Naive thymus-derived CD4-positive, alpha-beta T cell (primary cell): Measurements from ENCODE around the gene OR2A25. TPM values are rescaled to one million over a fixed set of nuclear protein-coding genes. Genes with fewer than 3 reads are reported as not detected.

Experiments
- ATAC-seq: fragments of 150-1000 bp; cut with Tn5 transposase; 2 replicates; pipeline ENCODE4 v1.10.0; 2021; ENCODE audit warnings: mild to moderate bottlenecking, moderate library complexity
- CTCF ChIA-PET: fragments of 350-600 bp; sonication (Branson Sonifier 250); formaldehyde crosslinking; loops from one replicate; lab custom pipeline; 2021; ENCODE audit warnings: antibody characterized with exemption; lab: Charles Lee
- POLR2A ChIA-PET: fragments of 350-600 bp; sonication (Branson Sonifier 250); formaldehyde crosslinking; loops from one replicate; lab custom pipeline; 2021; ENCODE audit warnings: antibody characterized with exemption, inconsistent platforms; lab: Charles Lee
- DNase-seq, 9 donors: peaks; one replicate each; pipeline versions ENCODE4 v3.0.0 to v3.0.0-alpha.2; 2020 to 2022; ENCODE audit warnings: mixed read lengths in 1 of 9
- H3K27ac ChIP-seq: one replicate; pipeline ENCODE4 v1.7.0; 2013; ENCODE audit warnings: mild to moderate bottlenecking, low read depth, low read length, moderate library complexity
- H3K27me3 ChIP-seq, 2 donors: one replicate each; pipeline ENCODE4 v1.7.0; 2013; ENCODE audit warnings: low read length in 2 of 2, mild to moderate bottlenecking in 2 of 2, moderate library complexity in 2 of 2; ENCODE audit not compliant: control insufficient read depth in 2 of 2, insufficient read depth in 2 of 2
- H3K36me3 ChIP-seq, 3 experiments: 1 replicate in 2 of 3; 2 replicates in 1 of 3; pipeline ENCODE4 v1.7.0; 2013; ENCODE audit warnings: low read length in 3 of 3, mild to moderate bottlenecking in 3 of 3, moderate library complexity in 1 of 3; ENCODE audit not compliant: insufficient read depth in 3 of 3, control insufficient read depth in 2 of 3
- H3K4me1 ChIP-seq, 2 donors: one replicate each; pipeline ENCODE4 v1.7.0; 2013; ENCODE audit warnings: low read length in 2 of 2, mild to moderate bottlenecking in 2 of 2, moderate library complexity in 1 of 2; ENCODE audit not compliant: control insufficient read depth in 2 of 2, insufficient read depth in 2 of 2
- H3K4me3 ChIP-seq: 2 replicates; pipeline ENCODE4 v1.7.0; 2013; ENCODE audit warnings: mild to moderate bottlenecking, low read length
- H3K9me3 ChIP-seq, 3 experiments: 1 replicate in 2 of 3; 2 replicates in 1 of 3; pipeline ENCODE4 v1.7.0; 2013; ENCODE audit warnings: low read length in 3 of 3; ENCODE audit not compliant: control insufficient read depth in 2 of 3
- H3K27ac Mint-ChIP-seq, 9 donors: one replicate each; pipeline ENCODE4 v1.8.0; 2020 to 2022; ENCODE audit warnings: mixed read lengths in 9 of 9, mild to moderate bottlenecking in 8 of 9, moderate library complexity in 5 of 9, inconsistent platforms in 2 of 9
- H3K27me3 Mint-ChIP-seq, 5 donors: one replicate each; pipeline ENCODE4 v1.8.0; 2021 to 2022; ENCODE audit warnings: mixed read lengths in 5 of 5, mild to moderate bottlenecking in 1 of 5
- H3K36me3 Mint-ChIP-seq, 5 donors: one replicate each; pipeline ENCODE4 v1.8.0; 2020 to 2022; ENCODE audit warnings: mixed read lengths in 5 of 5, mild to moderate bottlenecking in 3 of 5, inconsistent platforms in 1 of 5
- H3K4me1 Mint-ChIP-seq, 7 donors: one replicate each; pipeline ENCODE4 v1.8.0; 2020 to 2022; ENCODE audit warnings: mixed read lengths in 7 of 7, mild to moderate bottlenecking in 3 of 7, inconsistent platforms in 1 of 7
- H3K4me3 Mint-ChIP-seq, 10 donors: one replicate each; pipeline ENCODE4 v1.8.0; 2020 to 2022; ENCODE audit warnings: mild to moderate bottlenecking in 10 of 10, mixed read lengths in 10 of 10, moderate library complexity in 6 of 10, inconsistent platforms in 2 of 10
- H3K9me3 Mint-ChIP-seq, 11 donors: one replicate each; pipeline ENCODE4 v1.8.0; 2020 to 2022; ENCODE audit warnings: mixed read lengths in 11 of 11, mild to moderate bottlenecking in 4 of 11, inconsistent platforms in 1 of 11, moderate library complexity in 1 of 11
- intact Hi-C, 2 donors: fragments of 100-400 bp; cut with micrococcal nuclease; formaldehyde crosslinking; loops; one replicate each; pipeline ENCODE4 v1.15.1; 2023
- polyA plus RNA-seq, 2 donors: library from polyadenylated mRNA; unstranded; fragments of 300-500 nt; fragmentation: Illumina TruSeq; gene quantifications; one replicate each; pipeline ENCODE4 v1.2.3, GENCODE V29; 2021
- total RNA-seq, 6 experiments: library from RNA in 5 of 6; stranded (reverse) in 5 of 6; gene quantifications; 1 replicate in 5 of 6; 2 replicates in 1 of 6; pipeline ENCODE4 v1.2.3 and lab custom pipeline; 2021 to 2026

The OR2A25 gene
- total and polyA plus RNA-seq, 7 experiments from 2014 or later: not detected

GRCh38 chr7:144110272-144110671 lies 40.7 kb downstream of the OR2A25 start:
- H3K4me1 Mint-ChIP-seq: no peaks in the 10 kb centered on the region
- DNase-seq (no peak), ATAC-seq (no peak)
- POLR2A ChIA-PET: no interaction called here
- Histone ChIP-seq H3K27me3 (no peaks in the 10 kb centered on the region), H3K27ac (no peak overlapping the region), H3K4me1 (no peaks in the 10 kb centered on the region), H3K9me3 (no peaks in the 10 kb centered on the region), H3K4me3 (no peak overlapping the region), H3K36me3 (no peaks in the 10 kb centered on the region)
- peaks cover 0 to 5% (median 0%) of the 10 kb centered on the region in 11 donors for H3K9me3 Mint-ChIP-seq
- no peak overlapping the region for H3K27ac Mint-ChIP-seq
- no peaks in the 10 kb centered on the region for H3K36me3 Mint-ChIP-seq
- H3K27me3 Mint-ChIP-seq: peaks cover 0 to 22% (median 0%) of the 10 kb centered on the region in 5 donors
- H3K4me3 Mint-ChIP-seq: no peak overlapping the region
- intact Hi-C loops: no loop called here
- CTCF ChIA-PET: no interaction called here

GRCh38 chr7:144113651-144114050 lies 44.0 kb downstream of the OR2A25 start:
- H3K9me3 Mint-ChIP-seq: peaks cover 0 to 2% (median 0%) of the 10 kb centered on the region in 11 donors
- no peaks in the 10 kb centered on the region for H3K9me3 ChIP-seq
- H3K4me1 Mint-ChIP-seq: no peaks in the 10 kb centered on the region
- CTCF ChIA-PET: no interaction called here
- H3K4me1 ChIP-seq: no peaks in the 10 kb centered on the region
- no peak for DNase-seq
- ATAC-seq: no peak
- H3K4me3 ChIP-seq: no peak overlapping the region
- POLR2A ChIA-PET: no interaction called here
- intact Hi-C loops: no loop called here
- no peak overlapping the region for H3K27ac ChIP-seq
- H3K36me3 Mint-ChIP-seq: no peaks in the 10 kb centered on the region
- peaks cover 0 to 22% (median 0%) of the 10 kb centered on the region in 5 donors for H3K27me3 Mint-ChIP-seq
- H3K27ac Mint-ChIP-seq: no peak overlapping the region
- no peaks in the 10 kb centered on the region for H3K36me3 ChIP-seq
- no peak overlapping the region for H3K4me3 Mint-ChIP-seq
- no peaks in the 10 kb centered on the region for H3K27me3 ChIP-seq

- Mint-ChIP-seq H3K27ac (no peak overlapping the region), H3K36me3 (no peaks in the 10 kb centered on the region), H3K27me3 (peaks cover 0 to 5% (median 0%) of the 10 kb centered on the region in 5 donors), H3K4me3 (no peak overlapping the region), H3K9me3 (peaks cover 0 to 4% (median 0%) of the 10 kb centered on the region in 11 donors), H3K4me1 (no peaks in the 10 kb centered on the region)
- Histone ChIP-seq H3K4me1 (no peaks in the 10 kb centered on the region), H3K27me3 (no peaks in the 10 kb centered on the region), H3K4me3 (no peak overlapping the region), H3K27ac (no peak overlapping the region), H3K36me3 (no peaks in the 10 kb centered on the region), H3K9me3 (no peaks in the 10 kb centered on the region)
- CTCF ChIA-PET: interaction anchor here (1.3 kb wide), 1 partner anchor 9 kb away, joined by 4 read pairs; the partner anchor contains the start of gene OR2A2
- POLR2A ChIA-PET: no interaction called here
- DNase-seq: no peak
- intact Hi-C loops: no loop called here
- ATAC-seq: no peak
Observed at GRCh38 chr7:144118341-144118740, 48.7 kb downstream of the OR2A25 start.

- ChIA-PET POLR2A (no interaction called here), CTCF (no interaction called here)
- DNase-seq (no peak), ATAC-seq (no peak)
- intact Hi-C loops: no loop called here
- Mint-ChIP-seq H3K4me1 (no peaks in the 10 kb centered on the region), H3K36me3 (no peaks in the 10 kb centered on the region), H3K27ac (peak within 1 kb of the TSS in 1 of 9 donors; percentile 16), H3K27me3 (peaks cover 0 to 2% (median 0%) of the 10 kb centered on the region in 5 donors), H3K4me3 (no peak within 1 kb of the TSS), H3K9me3 (peaks cover 0 to 4% (median 0%) of the 10 kb centered on the region in 11 donors)
- H3K9me3 ChIP-seq: no peaks in the 10 kb centered on the region
- no peaks in the 10 kb centered on the region for H3K27me3 ChIP-seq
- H3K27ac ChIP-seq: no peak within 1 kb of the TSS
- no peaks in the 10 kb centered on the region for H3K36me3 ChIP-seq
- no peaks in the 10 kb centered on the region for H3K4me1 ChIP-seq
- H3K4me3 ChIP-seq: no peak within 1 kb of the TSS
Observed at GRCh38 chr7:144122876-144123275, 53.3 kb downstream of the OR2A25 start, which contains the start of gene OR2A14. TSS of gene OR2A14 (plus strand) at chr7:144123176. CDS start at chr7:144129113, 5,937 bp downstream.

Other genes with a start within 250 kb of the OR2A25 start
- gene TCAF1, start 167.6 kb upstream of the OR2A25 start, total RNA-seq: 10 to 100 TPM; 10.5 to 19.4 (median 13.8) TPM
- gene TCAF1, start 167.6 kb upstream of the OR2A25 start, polyA plus RNA-seq: 1 to 10 TPM; 6.8 to 8.6 TPM
- gene OR2F2, start 134.6 kb upstream of the OR2A25 start, total RNA-seq: not detected
- gene OR2F2, start 134.6 kb upstream of the OR2A25 start, polyA plus RNA-seq: not detected
- not detected for gene OR2F1, start 115.0 kb upstream of the OR2A25 start, total RNA-seq
- gene OR2F1, start 115.0 kb upstream of the OR2A25 start, polyA plus RNA-seq: not detected
- gene OR6B1, start 69.5 kb upstream of the OR2A25 start, total RNA-seq: not detected
- not detected for gene OR6B1, start 69.5 kb upstream of the OR2A25 start, polyA plus RNA-seq
- not detected for gene OR2A5, start 20.9 kb upstream of the OR2A25 start, total RNA-seq
- not detected for gene OR2A5, start 20.9 kb upstream of the OR2A25 start, polyA plus RNA-seq
- gene OR2A12, start 16.5 kb downstream of the OR2A25 start, total RNA-seq: not detected
- not detected for gene OR2A12, start 16.5 kb downstream of the OR2A25 start, polyA plus RNA-seq
- not detected for gene OR2A2, start 39.8 kb downstream of the OR2A25 start, total RNA-seq
- gene OR2A2, start 39.8 kb downstream of the OR2A25 start, polyA plus RNA-seq: not detected
- gene OR2A14, start 53.4 kb downstream of the OR2A25 start, total RNA-seq: not detected
- not detected for gene OR2A14, start 53.4 kb downstream of the OR2A25 start, polyA plus RNA-seq
- gene CTAGE4, start 113.7 kb downstream of the OR2A25 start, total RNA-seq: 1 to 10 TPM in 4 of 5 experiments, not detected in 1; 1.2 to 6.0 (median 3.4) TPM
- under 1 TPM in 1 of 2 donors, not detected in 1; 0.29 TPM for gene CTAGE4, start 113.7 kb downstream of the OR2A25 start, polyA plus RNA-seq
- gene ARHGEF35, start 126.0 kb downstream of the OR2A25 start, total RNA-seq: 1 to 10 TPM in 4 of 5 experiments, under 1 TPM in 1; 0.34 to 4.4 (median 2.5) TPM
- gene ARHGEF35, start 126.0 kb downstream of the OR2A25 start, polyA plus RNA-seq: 1 to 10 TPM; 1.7 to 2.1 TPM
- gene OR2A42, start 169.8 kb downstream of the OR2A25 start, total RNA-seq: under 1 TPM in 3 of 5 experiments, not detected in 2; 0.07 to 0.22 (median 0.13) TPM
- gene OR2A42, start 169.8 kb downstream of the OR2A25 start, polyA plus RNA-seq: not detected
- 1 to 10 TPM; 1.7 to 7.5 (median 4.5) TPM for gene OR2A7, start 195.0 kb downstream of the OR2A25 start, total RNA-seq
- gene OR2A7, start 195.0 kb downstream of the OR2A25 start, polyA plus RNA-seq: under 1 TPM; 0.31 to 0.52 TPM
- under 1 TPM in 4 of 5 experiments, not detected in 1; 0.51 to 0.75 (median 0.55) TPM for gene CTAGE8, start 199.5 kb downstream of the OR2A25 start, total RNA-seq
- under 1 TPM in 1 of 2 donors, not detected in 1; 0.52 TPM for gene CTAGE8, start 199.5 kb downstream of the OR2A25 start, polyA plus RNA-seq
- under 1 TPM in 3 of 5 experiments, not detected in 2; 0.05 to 0.19 (median 0.12) TPM for gene OR2A1, start 242.6 kb downstream of the OR2A25 start, total RNA-seq
- 1 to 10 TPM in 1 of 2 donors, under 1 TPM in 1; 0.11 to 1.0 TPM for gene OR2A1, start 242.6 kb downstream of the OR2A25 start, polyA plus RNA-seq